OCI-LY7 (cell line): Measurements from ENCODE around the gene CHRNA3.

Experiments
- EZH2phosphoT487 ChIP-seq: fragments of 200-600 bp; sonication (generic); IDR thresholded peaks from 2 replicates; pipeline ENCODE4 v1.6.1; 2018; ENCODE audit warnings: low read depth, borderline replicate concordance, mild to moderate bottlenecking, mixed run types, antibody characterized with exemption, low read length, moderate library complexity, mixed read lengths
- TF ChIP-seq, protein P1 (sequence below): fragments of 200-600 bp; sonication (generic); conservative IDR thresholded peaks from 2 replicates; pipeline ENCODE4 v1.5.1; 2014; ENCODE audit warnings: mild to moderate bottlenecking, antibody characterized with exemption, low read length, moderate library complexity, mixed read lengths

DNA sequence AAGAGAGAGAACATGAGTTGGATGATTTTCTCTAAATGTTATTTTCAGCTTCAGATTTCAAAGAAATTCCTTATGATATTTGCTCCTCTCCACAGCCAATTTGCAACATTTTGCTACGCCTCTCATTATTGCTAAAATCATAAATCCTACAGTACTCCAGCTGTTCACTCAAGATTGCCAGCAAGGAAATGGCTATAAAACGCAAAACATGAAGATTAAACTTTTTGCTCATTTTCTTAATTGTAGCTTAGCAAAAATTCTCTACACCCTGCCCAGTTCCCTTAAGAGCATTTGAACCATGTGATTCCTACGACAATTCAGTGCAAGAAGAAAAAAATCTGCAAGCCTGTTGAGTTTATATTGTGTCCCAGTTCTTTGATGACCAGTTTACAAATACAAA is 6.8 kb downstream of the CHRNA3 start:
- TF ChIP-seq, protein P1, sequence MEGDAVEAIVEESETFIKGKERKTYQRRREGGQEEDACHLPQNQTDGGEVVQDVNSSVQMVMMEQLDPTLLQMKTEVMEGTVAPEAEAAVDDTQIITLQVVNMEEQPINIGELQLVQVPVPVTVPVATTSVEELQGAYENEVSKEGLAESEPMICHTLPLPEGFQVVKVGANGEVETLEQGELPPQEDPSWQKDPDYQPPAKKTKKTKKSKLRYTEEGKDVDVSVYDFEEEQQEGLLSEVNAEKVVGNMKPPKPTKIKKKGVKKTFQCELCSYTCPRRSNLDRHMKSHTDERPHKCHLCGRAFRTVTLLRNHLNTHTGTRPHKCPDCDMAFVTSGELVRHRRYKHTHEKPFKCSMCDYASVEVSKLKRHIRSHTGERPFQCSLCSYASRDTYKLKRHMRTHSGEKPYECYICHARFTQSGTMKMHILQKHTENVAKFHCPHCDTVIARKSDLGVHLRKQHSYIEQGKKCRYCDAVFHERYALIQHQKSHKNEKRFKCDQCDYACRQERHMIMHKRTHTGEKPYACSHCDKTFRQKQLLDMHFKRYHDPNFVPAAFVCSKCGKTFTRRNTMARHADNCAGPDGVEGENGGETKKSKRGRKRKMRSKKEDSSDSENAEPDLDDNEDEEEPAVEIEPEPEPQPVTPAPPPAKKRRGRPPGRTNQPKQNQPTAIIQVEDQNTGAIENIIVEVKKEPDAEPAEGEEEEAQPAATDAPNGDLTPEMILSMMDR: no peak
- TF ChIP-seq EZH2phosphoT487: no peak
